Endothelial cell (in vitro differentiated cells): ENCODE results near the gene SFXN4. TPM values are rescaled to one million over a fixed set of nuclear protein-coding genes. Genes with fewer than 3 reads are reported as not detected.

Experiments used
- DNase-seq: peaks from one replicate; pipeline ENCODE4 v3.0.0; 2021; ENCODE audit warnings: low spot score
- H3K27ac Mint-ChIP-seq: one replicate; pipeline ENCODE4 v1.8.0; 2021; ENCODE audit warnings: mixed read lengths, inconsistent platforms; ENCODE audit not compliant: unreplicated experiment
- H3K27me3 Mint-ChIP-seq: one replicate; pipeline ENCODE4 v1.8.0; 2021; ENCODE audit warnings: mild to moderate bottlenecking, moderate library complexity, mixed read lengths, inconsistent platforms; ENCODE audit not compliant: unreplicated experiment
- H3K36me3 Mint-ChIP-seq: one replicate; pipeline ENCODE4 v1.8.0; 2021; ENCODE audit warnings: mild to moderate bottlenecking, low read depth, mixed read lengths, inconsistent platforms; ENCODE audit not compliant: unreplicated experiment
- H3K4me1 Mint-ChIP-seq: one replicate; pipeline ENCODE4 v1.8.0; 2021; ENCODE audit warnings: mild to moderate bottlenecking, mixed read lengths, inconsistent platforms; ENCODE audit not compliant: unreplicated experiment
- H3K4me3 Mint-ChIP-seq: one replicate; pipeline ENCODE4 v1.8.0; 2021; ENCODE audit warnings: mild to moderate bottlenecking, mixed read lengths, inconsistent platforms; ENCODE audit not compliant: unreplicated experiment
- H3K9me3 Mint-ChIP-seq: one replicate; pipeline ENCODE4 v1.8.0; 2021; ENCODE audit warnings: mixed read lengths, inconsistent platforms; ENCODE audit not compliant: unreplicated experiment
- CTCF ChIP-seq: fragments of 200-600 bp; sonication (generic); IDR thresholded peaks from one replicate; pipeline ENCODE4 v1.5.0; 2021; ENCODE audit warnings: antibody characterized with exemption; ENCODE audit not compliant: unreplicated experiment
- total RNA-seq: library from RNA; stranded (reverse); fragmentation: NEBNext Ultra II Directional; extraction: Animal tissue kit (Norgen Biotek cat#: 25700); gene quantifications from one replicate; pipeline ENCODE4 v1.2.1, GENCODE V29; 2021; ENCODE audit not compliant: unreplicated experiment

Gene SFXN4
- total RNA-seq, 1 donor from 2014 or later, result 19.0 TPM

- Mint-ChIP-seq H3K9me3 (no peaks in the 10 kb centered on the region), H3K36me3 (peaks cover 33% of the 10 kb centered on the region)
- no peak for TF ChIP-seq CTCF
Observed at GRCh38 chr10:119125942-119126341, 39.6 kb downstream of the SFXN4 start.

GRCh38 chr10:119120875-119121274, 44.6 kb downstream of the SFXN4 start:
- Mint-ChIP-seq H3K27ac (no peak overlapping the region), H3K4me1 (peaks cover 2% of the 10 kb centered on the region), H3K36me3 (peaks cover 14% of the 10 kb centered on the region), H3K27me3 (no peaks in the 10 kb centered on the region), H3K4me3 (no peak overlapping the region), H3K9me3 (no peaks in the 10 kb centered on the region)
- TF ChIP-seq CTCF, result no peak
- no peak for DNase-seq

More at GRCh38 chr10:119125942-119126341, 39.6 kb downstream of the SFXN4 start:
- Mint-ChIP-seq H3K4me3 (peak overlapping the region; percentile 64), H3K27me3 (no peaks in the 10 kb centered on the region), H3K27ac (no peak overlapping the region), H3K4me1 (no peaks in the 10 kb centered on the region)
- DNase-seq, result no peak

- Mint-ChIP-seq H3K27ac (no peak overlapping the region), H3K4me3 (no peak overlapping the region), H3K4me1 (peaks cover 3% of the 10 kb centered on the region), H3K27me3 (no peaks in the 10 kb centered on the region), H3K36me3 (peaks cover 13% of the 10 kb centered on the region), H3K9me3 (no peaks in the 10 kb centered on the region)
- no peak for DNase-seq
- TF ChIP-seq CTCF, result no peak
Observed at GRCh38 chr10:119120413-119120867, 45.1 kb downstream of the SFXN4 start.

- no peak for TF ChIP-seq CTCF
- Mint-ChIP-seq H3K4me1 (peaks cover 3% of the 10 kb centered on the region), H3K27me3 (no peaks in the 10 kb centered on the region), H3K36me3 (peaks cover 17% of the 10 kb centered on the region), H3K4me3 (no peak overlapping the region), H3K27ac (no peak overlapping the region), H3K9me3 (no peaks in the 10 kb centered on the region)
- DNase-seq, result no peak
Observed at GRCh38 chr10:119119400-119119799, 46.1 kb downstream of the SFXN4 start.

GRCh38 chr10:119118231-119118630, 47.3 kb downstream of the SFXN4 start:
- TF ChIP-seq CTCF, result no peak
- peaks cover 22% of the 10 kb centered on the region for H3K36me3 Mint-ChIP-seq
- no peak for DNase-seq
- H3K9me3 Mint-ChIP-seq, result no peaks in the 10 kb centered on the region
- peaks cover 5% of the 10 kb centered on the region for H3K4me1 Mint-ChIP-seq
- no peak overlapping the region for H3K4me3 Mint-ChIP-seq
- no peaks in the 10 kb centered on the region for H3K27me3 Mint-ChIP-seq
- no peak overlapping the region for H3K27ac Mint-ChIP-seq
